ENCODE data around the gene PPP1CB. TPM values are rescaled to one million over a fixed set of nuclear protein-coding genes. Genes with fewer than 3 reads are reported as not detected.

PPP1CB gene
- total and polyA plus RNA-seq, 11 donors: 128 to 496 (median 404) TPM

DNA sequence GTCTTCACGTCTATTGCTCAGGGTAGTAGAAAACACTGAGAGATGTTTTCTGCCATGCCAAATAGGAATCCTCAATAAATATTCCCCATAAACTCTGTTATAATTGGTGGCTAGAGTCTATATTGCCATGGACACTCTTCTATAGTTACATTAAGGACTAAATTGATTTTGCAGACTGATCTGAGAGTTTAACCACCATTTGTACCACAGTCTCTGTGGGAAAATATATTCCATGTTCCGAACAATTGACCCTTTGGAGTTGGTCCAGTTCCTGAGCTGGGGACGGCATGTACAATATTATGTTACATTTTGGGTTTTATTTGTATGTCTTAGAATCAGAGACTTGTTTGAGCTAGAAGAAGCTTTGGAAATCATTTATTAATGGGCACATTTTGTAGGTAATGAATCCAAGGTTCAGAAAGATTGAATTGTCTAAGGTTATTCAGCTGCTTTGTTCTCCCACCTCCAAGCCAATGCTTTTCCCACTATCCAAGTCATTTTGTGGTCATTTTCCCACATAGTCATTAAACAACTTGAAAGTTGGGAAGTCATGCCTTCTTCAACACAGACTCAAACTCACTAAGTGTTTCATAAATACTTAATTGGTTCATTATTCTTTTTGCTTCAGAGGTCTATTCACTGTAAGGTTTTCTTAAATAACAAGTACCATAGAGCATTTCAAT lies 5.1 kb upstream of the PPP1CB start:
- intact Hi-C loops (cut with DNase I): loop anchor here in 1 of 10 donors (5.0 kb wide), 1 partner anchor 39 kb away; no protein-coding TSS in a partner anchor
- Histone ChIP-seq H3K27me3 (no peaks in the 10 kb centered on the region), H3K36me3 (no peaks in the 10 kb centered on the region), H3K4me1 (peaks cover 0 to 29% (median 15%) of the 10 kb centered on the region in 12 donors), H3K27ac (peak overlapping the region in 6 of 12 donors; percentile 9 to 56 (median 16)), H3K9me3 (no peaks in the 10 kb centered on the region), H3K4me3 (no peak overlapping the region)
- TF ChIP-seq, protein P1, sequence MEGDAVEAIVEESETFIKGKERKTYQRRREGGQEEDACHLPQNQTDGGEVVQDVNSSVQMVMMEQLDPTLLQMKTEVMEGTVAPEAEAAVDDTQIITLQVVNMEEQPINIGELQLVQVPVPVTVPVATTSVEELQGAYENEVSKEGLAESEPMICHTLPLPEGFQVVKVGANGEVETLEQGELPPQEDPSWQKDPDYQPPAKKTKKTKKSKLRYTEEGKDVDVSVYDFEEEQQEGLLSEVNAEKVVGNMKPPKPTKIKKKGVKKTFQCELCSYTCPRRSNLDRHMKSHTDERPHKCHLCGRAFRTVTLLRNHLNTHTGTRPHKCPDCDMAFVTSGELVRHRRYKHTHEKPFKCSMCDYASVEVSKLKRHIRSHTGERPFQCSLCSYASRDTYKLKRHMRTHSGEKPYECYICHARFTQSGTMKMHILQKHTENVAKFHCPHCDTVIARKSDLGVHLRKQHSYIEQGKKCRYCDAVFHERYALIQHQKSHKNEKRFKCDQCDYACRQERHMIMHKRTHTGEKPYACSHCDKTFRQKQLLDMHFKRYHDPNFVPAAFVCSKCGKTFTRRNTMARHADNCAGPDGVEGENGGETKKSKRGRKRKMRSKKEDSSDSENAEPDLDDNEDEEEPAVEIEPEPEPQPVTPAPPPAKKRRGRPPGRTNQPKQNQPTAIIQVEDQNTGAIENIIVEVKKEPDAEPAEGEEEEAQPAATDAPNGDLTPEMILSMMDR (IDR thresholded peaks at IDR 0.05): no peak
- no peak for TF ChIP-seq POLR2A (IDR thresholded peaks at IDR 0.05)
- ATAC-seq (no peak), DNase-seq (no peak)
- WGBS, 4 donors: 79 to 88% (median 86%) methylated on average over 3 of the region's 3 CpGs

DNA sequence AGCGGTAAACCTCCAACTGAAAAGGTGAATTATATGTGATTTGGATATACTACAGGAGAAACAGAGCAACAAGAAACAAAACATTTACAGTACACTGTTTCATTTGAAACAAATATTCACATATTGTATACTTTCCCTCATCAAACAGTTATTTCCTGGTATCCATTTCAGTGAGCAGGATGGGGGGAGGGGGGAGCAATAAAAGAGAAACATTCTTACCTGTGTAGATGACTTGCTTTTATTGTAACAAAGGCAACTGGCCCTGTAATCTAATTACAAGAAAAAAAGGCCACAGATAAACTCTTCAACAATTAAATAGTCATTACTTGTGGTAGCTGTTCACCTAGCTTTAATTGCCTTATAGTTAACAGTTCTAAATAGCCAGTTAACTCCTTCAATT lies 3.9 kb upstream of the PPP1CB start:
- H3K4me1 ChIP-seq: peaks cover 0 to 29% (median 15%) of the 10 kb centered on the region in 12 donors
- WGBS, 4 donors: 98 to 100% (median 100%) methylated on average over 1 of the region's 1 CpG
- peak overlapping the region in 6 of 12 donors; percentile 1 to 42 (median 20) for H3K27ac ChIP-seq
- H3K27me3 ChIP-seq: no peaks in the 10 kb centered on the region
- H3K36me3 ChIP-seq: no peaks in the 10 kb centered on the region
- no peak overlapping the region for H3K4me3 ChIP-seq
- no peaks in the 10 kb centered on the region for H3K9me3 ChIP-seq
- no peak for ATAC-seq
- TF ChIP-seq, protein P1 (IDR thresholded peaks at IDR 0.05): no peak
- TF ChIP-seq POLR2A (IDR thresholded peaks at IDR 0.05): no peak
- intact Hi-C loops (cut with DNase I): loop anchor here in 1 of 10 donors (5.0 kb wide), 1 partner anchor 40 kb away; no protein-coding TSS in a partner anchor
- DNase-seq: no peak

DNA sequence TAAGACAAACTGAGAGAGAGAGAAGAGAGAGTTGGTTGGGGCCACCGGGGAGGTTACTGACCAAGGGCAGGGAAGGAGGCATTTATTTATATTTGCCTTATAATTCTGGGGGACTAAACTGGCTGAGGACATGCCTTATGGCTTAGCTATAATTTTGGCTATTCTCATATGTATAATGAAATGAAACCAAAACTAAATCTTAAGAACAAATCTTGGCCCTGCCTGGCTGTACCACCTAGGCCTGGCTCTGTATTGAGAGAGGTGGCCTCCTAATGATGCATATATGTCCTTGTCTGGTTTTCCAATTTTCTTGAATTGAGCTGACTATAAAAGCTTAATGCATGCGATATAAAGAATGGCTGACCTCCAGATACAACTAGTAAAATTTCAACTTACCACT lies 3.5 kb upstream of the PPP1CB start:
- 92 to 97% (median 95%) methylated on average over 2 of the region's 2 CpGs for whole genome bisulfite sequencing, 4 donors
- intact Hi-C loops (cut with DNase I): loop anchor here in 1 of 10 donors (5.0 kb wide), 1 partner anchor 41 kb away; no protein-coding TSS in a partner anchor
- Histone ChIP-seq H3K4me3 (no peak overlapping the region), H3K4me1 (peaks cover 0 to 29% (median 15%) of the 10 kb centered on the region in 12 donors), H3K27ac (peak overlapping the region in 5 of 12 donors; percentile 1 to 42 (median 25)), H3K27me3 (no peaks in the 10 kb centered on the region), H3K36me3 (no peaks in the 10 kb centered on the region), H3K9me3 (no peaks in the 10 kb centered on the region)
- DNase-seq: no peak
- ATAC-seq: no peak
- TF ChIP-seq POLR2A (IDR thresholded peaks at IDR 0.05): no peak
- TF ChIP-seq, protein P1 (IDR thresholded peaks at IDR 0.05): no peak

DNA sequence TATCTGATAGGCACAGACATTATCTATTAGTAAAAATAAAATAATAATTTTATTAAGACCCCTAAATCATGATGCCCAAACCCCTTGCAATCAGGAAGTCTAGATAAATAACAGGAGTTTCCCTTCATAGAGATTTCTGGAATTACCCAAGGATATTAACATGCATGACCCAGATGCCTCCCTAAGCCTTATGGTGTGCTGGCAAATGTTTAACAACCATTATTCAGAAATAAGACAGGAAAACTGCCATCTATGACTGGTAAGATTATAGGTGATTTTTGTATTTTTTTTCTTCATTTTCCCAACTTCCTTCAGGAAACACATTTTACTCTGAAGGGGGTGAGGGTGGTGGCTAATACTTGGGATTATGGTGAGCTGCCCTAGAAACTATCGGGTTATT lies 2.7 kb upstream of the PPP1CB start:
- Histone ChIP-seq H3K27me3 (no peaks in the 10 kb centered on the region), H3K36me3 (no peaks in the 10 kb centered on the region), H3K4me1 (peaks cover 0 to 35% (median 20%) of the 10 kb centered on the region in 12 donors), H3K27ac (peak overlapping the region in 6 of 12 donors; percentile 1 to 100 (median 100)), H3K4me3 (no peak overlapping the region), H3K9me3 (no peaks in the 10 kb centered on the region)
- 88 to 98% (median 95%) methylated on average over 1 of the region's 1 CpG for WGBS, 4 donors
- intact Hi-C loops (cut with DNase I): loop anchor here in 1 of 10 donors (5.0 kb wide), 1 partner anchor 42 kb away; no protein-coding TSS in a partner anchor
- ATAC-seq (no peak), DNase-seq (no peak)
- TF ChIP-seq, protein P1 (IDR thresholded peaks at IDR 0.05): no peak
- TF ChIP-seq POLR2A (IDR thresholded peaks at IDR 0.05): no peak

Measured in heart left ventricle (tissue), 16 donors.